ENCODE data around the gene CRYAB.

The CRYAB gene

DNA sequence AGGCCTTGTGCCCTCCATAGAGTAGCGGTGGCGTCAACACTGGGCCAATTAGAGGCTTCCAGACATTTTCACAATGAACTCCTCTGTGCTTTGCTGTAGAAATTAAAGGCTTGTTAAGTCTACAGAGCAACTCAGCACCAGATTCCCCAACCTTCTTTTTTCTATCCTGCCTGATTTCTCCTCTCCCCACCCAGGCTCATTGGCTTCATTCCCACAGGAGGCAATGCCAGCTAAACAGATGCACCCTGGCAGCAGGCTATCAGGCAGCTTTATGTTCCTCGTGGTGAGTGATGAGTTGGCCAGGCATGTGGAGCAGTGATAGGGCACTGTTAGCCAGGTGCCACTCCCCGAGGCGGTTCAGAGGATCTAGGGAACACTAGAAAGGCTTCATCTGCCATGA lies 30.4 kb upstream of the CRYAB start:
- Histone ChIP-seq H3K4me3 (ENCODE audit: low read length) (no peak overlapping the region), H3K27ac (ENCODE audit: low read length) (no peak overlapping the region), H2AFZ (ENCODE audit: low read length) (no peak overlapping the region), H3K9ac (ENCODE audit: low read length) (no peak overlapping the region), H3K9me2 (replicated peaks; ENCODE audit: insufficient read depth, low read length) (no peaks in the 10 kb centered on the region), H3K27me3 (replicated peaks; ENCODE audit: insufficient read depth, low read length) (no peaks in the 10 kb centered on the region), H3K36me3 (replicated peaks; ENCODE audit: insufficient read depth, low read length) (no peaks in the 10 kb centered on the region), H3K4me1 (ENCODE audit: low read length) (peaks cover 33% of the 10 kb centered on the region), H3F3A (ENCODE audit: insufficient read depth, low read length) (peaks cover 18% of the 10 kb centered on the region), H4K20me1 (ENCODE audit: insufficient read depth, low read length) (no peaks in the 10 kb centered on the region), H3K9me3 (replicated peaks; ENCODE audit: insufficient read depth, low read length) (no peaks in the 10 kb centered on the region), H3K79me2 (ENCODE audit: low read length) (0 out of 2 replicates have a peak, but pooled peaks cover 4% of the 10 kb centered on the region), H3K4me2 (ENCODE audit: low read depth, low read length) (no peak overlapping the region)
- DNase-seq, result no peak
- TF ChIP-seq EZH2phosphoT487 (IDR thresholded peaks at IDR 0.05; ENCODE audit: low read length), result no peak
- TF ChIP-seq EZH2 (optimal IDR thresholded peaks at IDR 0.05; ENCODE audit: low read depth, low read length), result no peak
- TF ChIP-seq, protein P1, sequence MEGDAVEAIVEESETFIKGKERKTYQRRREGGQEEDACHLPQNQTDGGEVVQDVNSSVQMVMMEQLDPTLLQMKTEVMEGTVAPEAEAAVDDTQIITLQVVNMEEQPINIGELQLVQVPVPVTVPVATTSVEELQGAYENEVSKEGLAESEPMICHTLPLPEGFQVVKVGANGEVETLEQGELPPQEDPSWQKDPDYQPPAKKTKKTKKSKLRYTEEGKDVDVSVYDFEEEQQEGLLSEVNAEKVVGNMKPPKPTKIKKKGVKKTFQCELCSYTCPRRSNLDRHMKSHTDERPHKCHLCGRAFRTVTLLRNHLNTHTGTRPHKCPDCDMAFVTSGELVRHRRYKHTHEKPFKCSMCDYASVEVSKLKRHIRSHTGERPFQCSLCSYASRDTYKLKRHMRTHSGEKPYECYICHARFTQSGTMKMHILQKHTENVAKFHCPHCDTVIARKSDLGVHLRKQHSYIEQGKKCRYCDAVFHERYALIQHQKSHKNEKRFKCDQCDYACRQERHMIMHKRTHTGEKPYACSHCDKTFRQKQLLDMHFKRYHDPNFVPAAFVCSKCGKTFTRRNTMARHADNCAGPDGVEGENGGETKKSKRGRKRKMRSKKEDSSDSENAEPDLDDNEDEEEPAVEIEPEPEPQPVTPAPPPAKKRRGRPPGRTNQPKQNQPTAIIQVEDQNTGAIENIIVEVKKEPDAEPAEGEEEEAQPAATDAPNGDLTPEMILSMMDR (IDR thresholded peaks at IDR 0.05; ENCODE audit: low read length), result no peak

DNA sequence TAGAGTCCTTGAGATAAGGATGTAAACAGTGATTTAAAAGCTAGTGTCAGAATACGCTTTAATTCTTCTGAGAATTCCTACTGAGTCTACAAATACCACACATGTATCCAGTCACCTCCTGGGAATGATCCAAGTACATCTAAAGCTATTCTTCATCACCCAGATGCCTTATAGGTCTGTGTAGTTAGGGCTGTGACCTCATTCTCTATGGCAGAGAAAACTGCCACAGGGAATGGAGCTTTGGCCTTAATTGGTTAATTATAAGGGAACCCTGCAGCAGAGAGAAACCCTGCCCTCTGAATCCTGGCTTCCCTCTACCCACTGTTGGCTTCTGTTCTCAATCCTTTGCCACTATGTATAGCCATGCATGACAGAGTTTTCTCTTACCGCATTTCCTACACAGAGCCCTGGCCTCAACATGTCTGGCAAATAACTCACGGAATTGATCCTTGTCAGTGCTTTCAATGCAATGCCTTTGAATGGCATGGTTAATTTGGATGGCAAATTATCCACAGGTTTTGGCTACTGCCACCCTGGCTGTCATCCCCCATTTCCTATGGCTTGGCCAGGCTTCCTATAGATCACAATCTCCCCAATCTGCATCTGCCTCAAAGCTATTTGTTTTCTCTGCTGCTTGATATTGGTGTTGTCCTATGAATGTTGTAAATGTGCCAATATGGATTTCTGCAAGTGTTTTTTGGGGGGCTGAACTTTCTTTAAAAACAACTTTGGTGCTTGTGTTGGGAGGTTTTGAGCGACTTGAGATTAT lies 28.4 kb upstream of the CRYAB start:
- H4K20me1 ChIP-seq (ENCODE audit: insufficient read depth, low read length), result no peaks in the 10 kb centered on the region
- TF ChIP-seq, protein P1 (IDR thresholded peaks at IDR 0.05; ENCODE audit: low read length), result no peak
- H3K79me2 ChIP-seq (ENCODE audit: low read length), result 0 out of 2 replicates have a peak, but pooled peaks cover 4% of the 10 kb centered on the region
- no peaks in the 10 kb centered on the region for H3K36me3 ChIP-seq (replicated peaks; ENCODE audit: insufficient read depth, low read length)
- H3K27ac ChIP-seq (ENCODE audit: low read length), result no peak overlapping the region
- H3K4me1 ChIP-seq (ENCODE audit: low read length), result peaks cover 38% of the 10 kb centered on the region
- DNase-seq, result no peak
- no peak overlapping the region for H3K4me3 ChIP-seq (ENCODE audit: low read length)
- H3K4me2 ChIP-seq (ENCODE audit: low read depth, low read length), result no peak overlapping the region
- no peak overlapping the region for H3K9ac ChIP-seq (ENCODE audit: low read length)
- H2AFZ ChIP-seq (ENCODE audit: low read length), result no peak overlapping the region
- H3K27me3 ChIP-seq (replicated peaks; ENCODE audit: insufficient read depth, low read length), result no peaks in the 10 kb centered on the region
- H3K9me3 ChIP-seq (replicated peaks; ENCODE audit: insufficient read depth, low read length), result no peaks in the 10 kb centered on the region
- peaks cover 35% of the 10 kb centered on the region for H3F3A ChIP-seq (ENCODE audit: insufficient read depth, low read length)
- no peaks in the 10 kb centered on the region for H3K9me2 ChIP-seq (replicated peaks; ENCODE audit: insufficient read depth, low read length)

GRCh38 chr11:111938687-111939160 lies 27.2 kb upstream of the CRYAB start:
- H3K4me3 ChIP-seq (ENCODE audit: low read length), result peak overlapping the region; percentile 20
- H3F3A ChIP-seq (ENCODE audit: insufficient read depth, low read length), result peaks cover 29% of the 10 kb centered on the region
- no peaks in the 10 kb centered on the region for H3K9me3 ChIP-seq (replicated peaks; ENCODE audit: insufficient read depth, low read length)
- DNase-seq, result peak; percentile 30
- TF ChIP-seq, protein P1 (IDR thresholded peaks at IDR 0.05; ENCODE audit: low read length), result no peak
- TF ChIP-seq EZH2phosphoT487 (IDR thresholded peaks at IDR 0.05; ENCODE audit: low read length) (no peak), EZH2 (optimal IDR thresholded peaks at IDR 0.05; ENCODE audit: low read depth, low read length) (no peak)
- H3K27me3 ChIP-seq (replicated peaks; ENCODE audit: insufficient read depth, low read length), result no peaks in the 10 kb centered on the region
- 0 out of 2 replicates have a peak overlapping the region, but pooled peaks have one; percentile 11 for H3K9ac ChIP-seq (ENCODE audit: low read length)
- H3K9me2 ChIP-seq (replicated peaks; ENCODE audit: insufficient read depth, low read length), result no peaks in the 10 kb centered on the region
- H4K20me1 ChIP-seq (ENCODE audit: insufficient read depth, low read length), result no peaks in the 10 kb centered on the region
- H3K36me3 ChIP-seq (replicated peaks; ENCODE audit: insufficient read depth, low read length), result no peaks in the 10 kb centered on the region
- H2AFZ ChIP-seq (ENCODE audit: low read length), result no peak overlapping the region
- H3K4me2 ChIP-seq (ENCODE audit: low read depth, low read length), result peak overlapping the region; percentile 33
- H3K4me1 ChIP-seq (ENCODE audit: low read length), result peaks cover 30% of the 10 kb centered on the region
- 0 out of 2 replicates have a peak, but pooled peaks cover 4% of the 10 kb centered on the region for H3K79me2 ChIP-seq (ENCODE audit: low read length)
- peak overlapping the region; percentile 21; the same call in 1 of the 2 replicates for H3K27ac ChIP-seq (ENCODE audit: low read length)

All from MM.1S (cell line).